WI38 (cell line): ENCODE results near the gene SCMH1.
"Not testable (repeated sequence)": the region's sequence is repeated elsewhere in the genome, so short reads cannot be mapped to it uniquely, and the experiment has no call there.

Experiments used
- H3K4me3 ChIP-seq: 2 replicates; pipeline ENCODE4 v1.5.1; 2011; ENCODE audit warnings: low read depth, mild to moderate bottlenecking, control low read depth, low read length
- TF ChIP-seq, protein P1 (sequence below): IDR thresholded peaks from 2 replicates; pipeline ENCODE4 v1.5.1; 2012; ENCODE audit warnings: low read depth, mild to moderate bottlenecking, control low read depth, low read length

SCMH1 gene

DNA sequence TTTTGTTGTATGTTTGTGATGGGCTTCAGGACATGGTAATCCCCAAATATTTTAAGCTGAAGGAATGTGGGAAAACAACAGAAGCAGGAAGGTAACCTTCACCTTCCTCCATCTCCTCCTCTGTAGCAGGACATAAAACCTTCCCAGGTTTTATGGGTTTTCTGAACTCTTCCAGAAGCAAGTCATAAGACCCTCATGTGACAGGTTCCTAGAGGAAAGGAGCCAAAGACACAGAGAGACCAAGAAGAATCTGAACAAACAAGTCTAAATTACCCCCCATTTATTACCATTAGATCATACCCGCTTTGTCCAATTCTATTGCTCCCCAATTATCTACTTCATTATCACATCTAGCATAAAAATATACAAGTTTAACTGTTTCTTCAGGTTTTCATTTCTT lies 28.8 kb downstream of the SCMH1 start:
- no peak overlapping the region for H3K4me3 ChIP-seq
- TF ChIP-seq, protein P1, sequence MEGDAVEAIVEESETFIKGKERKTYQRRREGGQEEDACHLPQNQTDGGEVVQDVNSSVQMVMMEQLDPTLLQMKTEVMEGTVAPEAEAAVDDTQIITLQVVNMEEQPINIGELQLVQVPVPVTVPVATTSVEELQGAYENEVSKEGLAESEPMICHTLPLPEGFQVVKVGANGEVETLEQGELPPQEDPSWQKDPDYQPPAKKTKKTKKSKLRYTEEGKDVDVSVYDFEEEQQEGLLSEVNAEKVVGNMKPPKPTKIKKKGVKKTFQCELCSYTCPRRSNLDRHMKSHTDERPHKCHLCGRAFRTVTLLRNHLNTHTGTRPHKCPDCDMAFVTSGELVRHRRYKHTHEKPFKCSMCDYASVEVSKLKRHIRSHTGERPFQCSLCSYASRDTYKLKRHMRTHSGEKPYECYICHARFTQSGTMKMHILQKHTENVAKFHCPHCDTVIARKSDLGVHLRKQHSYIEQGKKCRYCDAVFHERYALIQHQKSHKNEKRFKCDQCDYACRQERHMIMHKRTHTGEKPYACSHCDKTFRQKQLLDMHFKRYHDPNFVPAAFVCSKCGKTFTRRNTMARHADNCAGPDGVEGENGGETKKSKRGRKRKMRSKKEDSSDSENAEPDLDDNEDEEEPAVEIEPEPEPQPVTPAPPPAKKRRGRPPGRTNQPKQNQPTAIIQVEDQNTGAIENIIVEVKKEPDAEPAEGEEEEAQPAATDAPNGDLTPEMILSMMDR, result no peak

DNA sequence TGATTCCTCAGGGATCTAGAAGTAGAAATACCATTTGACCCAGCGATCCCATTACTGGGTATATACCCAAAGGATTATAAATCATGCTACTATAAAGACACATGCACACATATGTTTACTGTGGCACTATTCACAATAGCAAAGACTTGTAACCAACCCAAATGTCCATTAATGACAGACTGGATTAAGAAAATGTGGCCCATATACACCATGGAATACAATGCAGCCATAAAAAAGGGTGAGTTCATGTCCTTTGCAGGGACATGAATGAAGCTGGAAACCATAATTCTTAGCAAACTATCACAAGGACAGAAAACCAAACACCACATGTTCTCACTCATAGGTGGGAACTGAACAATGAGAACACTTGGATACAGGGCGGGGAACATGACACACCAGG lies 30.5 kb downstream of the SCMH1 start:
- not testable (repeated sequence) for H3K4me3 ChIP-seq

DNA sequence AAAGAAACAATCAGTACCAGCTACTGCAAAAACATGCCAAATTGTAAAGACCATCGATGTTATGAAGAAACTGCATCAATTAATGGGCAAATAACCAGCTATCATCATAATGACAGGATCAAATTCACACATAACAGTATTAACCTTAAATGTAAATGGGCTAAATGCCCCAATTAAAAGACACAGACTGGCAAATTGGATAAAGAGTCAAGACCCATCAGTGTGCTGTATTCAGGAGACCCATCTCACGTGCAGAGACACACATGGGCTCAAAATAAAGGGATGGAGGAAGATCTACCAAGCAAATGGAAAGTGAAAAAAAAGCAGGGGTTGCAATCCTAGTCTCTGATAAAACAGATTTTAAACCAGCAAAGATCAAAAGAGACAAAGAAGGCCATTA lies 35.1 kb downstream of the SCMH1 start:
- not testable (repeated sequence) for H3K4me3 ChIP-seq

DNA sequence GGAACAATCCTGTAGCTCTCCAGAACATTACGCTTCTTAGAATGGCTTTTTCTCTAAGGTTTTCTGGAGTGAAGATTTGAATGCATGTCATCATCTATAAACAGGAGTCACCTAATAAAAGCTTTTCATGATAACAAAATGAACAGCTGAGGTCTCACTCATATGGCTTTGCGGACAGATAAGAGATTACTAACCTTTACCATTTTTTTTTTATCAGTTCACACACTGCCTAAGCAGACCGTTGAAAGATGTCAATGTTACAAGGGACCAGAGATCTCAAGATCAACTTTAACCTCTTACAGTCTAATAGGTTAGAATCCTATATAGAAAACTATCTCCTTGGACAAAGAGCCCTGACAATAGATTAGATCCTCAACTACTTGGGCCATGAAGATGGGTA lies 41.4 kb downstream of the SCMH1 start:
- no peak overlapping the region for H3K4me3 ChIP-seq

DNA sequence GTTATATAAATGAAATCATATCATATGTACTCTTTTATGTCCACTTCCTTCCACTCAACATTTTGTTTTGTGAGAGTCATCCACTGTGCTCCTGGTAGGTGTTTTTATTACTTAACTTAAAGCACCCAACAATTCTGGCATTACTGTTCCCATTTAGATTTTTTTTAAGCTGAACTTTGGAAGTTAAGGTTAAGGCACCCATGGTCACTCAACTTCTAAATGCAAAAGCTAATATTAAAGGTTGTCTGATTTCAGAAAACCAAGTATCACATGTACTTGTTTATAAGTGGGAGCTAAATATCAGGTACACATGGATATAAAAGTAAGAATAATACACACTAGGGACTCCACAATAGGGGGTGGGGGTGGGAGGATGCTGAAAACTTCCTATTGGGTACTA lies 42.7 kb downstream of the SCMH1 start:
- no peak overlapping the region for H3K4me3 ChIP-seq
- TF ChIP-seq, protein P1, result no peak

More for the DNA sequence above, 41.4 kb downstream of the SCMH1 start:
- TF ChIP-seq, protein P1, result no peak

DNA sequence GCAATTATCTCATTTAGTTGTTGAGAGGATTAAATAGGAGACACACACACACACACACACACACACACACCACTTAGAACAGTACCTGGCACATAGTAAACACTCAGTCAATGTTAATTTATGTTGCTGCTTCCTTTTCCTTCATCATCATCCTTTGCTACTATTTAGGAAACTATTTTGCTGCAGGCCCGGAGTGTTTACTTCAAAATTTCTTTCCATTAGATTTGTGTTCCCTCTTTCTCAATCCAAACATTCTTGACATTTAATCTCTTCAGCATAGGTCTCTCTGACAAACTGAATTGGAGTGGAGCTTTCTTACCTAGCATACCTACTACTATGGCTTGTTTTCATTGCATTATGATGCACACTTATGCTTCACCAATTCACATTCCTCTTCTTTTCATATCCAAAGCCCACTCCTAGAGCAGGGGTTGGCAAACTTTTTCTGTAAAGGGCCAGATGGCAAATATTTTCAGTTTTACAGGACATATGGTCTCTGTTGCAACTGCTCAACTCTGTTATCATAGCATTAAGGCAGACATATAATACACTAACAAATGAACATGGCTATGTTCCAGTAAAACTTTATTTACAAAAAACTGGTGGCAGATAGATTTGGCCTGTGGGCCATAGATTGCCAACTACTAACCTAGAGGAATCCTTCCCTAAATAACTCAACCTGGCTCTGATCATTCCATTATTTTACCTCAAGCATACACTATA lies 49.5 kb downstream of the SCMH1 start:
- H3K4me3 ChIP-seq, result no peak overlapping the region
- TF ChIP-seq, protein P1, result no peak

DNA sequence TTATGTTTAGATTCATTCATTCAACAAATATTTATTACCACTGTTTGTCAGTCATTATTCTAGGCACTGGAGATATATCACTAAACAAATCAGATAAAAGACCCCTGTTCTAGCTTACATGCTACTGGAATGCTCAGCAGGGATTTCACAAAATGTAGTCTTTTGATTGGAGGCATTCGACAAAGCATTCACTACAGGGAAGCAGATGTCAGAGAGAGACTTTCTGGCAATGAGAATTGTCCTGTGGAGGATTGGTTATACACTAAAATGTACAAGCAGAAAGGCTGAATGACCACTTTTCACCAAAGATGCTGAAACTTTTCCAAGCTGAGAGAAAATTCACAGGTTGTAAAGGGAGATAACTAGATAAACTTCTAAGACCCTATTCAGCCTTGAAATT lies 57.7 kb downstream of the SCMH1 start:
- TF ChIP-seq, protein P1, result no peak
- no peak overlapping the region for H3K4me3 ChIP-seq

DNA sequence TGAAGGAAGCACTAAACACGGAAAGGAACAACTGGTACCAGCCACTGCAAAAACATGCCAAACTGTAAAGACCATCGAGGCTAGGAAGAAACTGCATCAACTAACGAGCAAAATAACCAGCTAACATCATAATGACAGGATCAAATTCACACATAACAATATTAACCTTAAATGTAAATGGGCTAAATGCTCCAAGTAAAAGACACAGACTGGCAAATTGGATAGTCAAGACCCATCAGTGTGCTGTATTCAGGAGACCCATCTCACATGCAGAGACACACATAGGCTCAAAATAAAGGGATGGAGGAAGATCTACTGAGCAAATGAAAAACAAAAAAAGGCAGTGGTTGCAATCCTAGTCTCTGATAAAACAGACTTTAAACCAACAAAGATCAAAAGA lies 63.9 kb downstream of the SCMH1 start:
- H3K4me3 ChIP-seq, result not testable (repeated sequence)

DNA sequence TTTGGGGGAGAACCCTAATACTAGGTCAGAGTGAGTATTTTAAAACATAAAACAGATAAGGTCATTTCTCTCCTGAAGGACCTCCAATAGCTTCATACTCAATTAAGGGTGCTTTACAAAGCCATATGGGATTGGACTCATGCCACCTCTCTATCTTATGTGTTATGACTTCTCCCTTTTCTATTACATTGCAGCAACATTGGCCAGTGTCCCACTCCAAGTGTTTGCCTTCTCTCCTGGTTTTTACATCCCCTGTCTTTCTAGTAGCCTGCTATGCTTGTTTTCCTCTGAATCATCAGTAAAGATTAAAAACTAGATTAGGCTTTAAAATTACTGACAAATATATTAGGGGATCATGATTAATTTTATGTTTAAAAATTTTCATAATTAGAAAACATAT lies 66.6 kb downstream of the SCMH1 start:
- TF ChIP-seq, protein P1, result no peak
- H3K4me3 ChIP-seq, result no peak overlapping the region
